K562 (cell line): ENCODE measurements around the gene ELAC1. TPM values are rescaled to one million over a fixed set of nuclear protein-coding genes. Genes with fewer than 3 reads are reported as not detected.
A peak's percentile ranks its signal among the peaks of the same experiment; 100 is the strongest.

Experiments used
- ELF4 ChIP-seq: fragments of 450-650 bp; formaldehyde crosslinking; IDR thresholded peaks from 2 replicates; pipeline ENCODE4 v1.4.0; 2022; ENCODE audit warnings: missing genetic modification characterization
- FOXJ3 ChIP-seq: sonication (generic); formaldehyde crosslinking; IDR thresholded peaks from 2 replicates; pipeline ENCODE4 v1.4.0; 2020; ENCODE audit warnings: mild to moderate bottlenecking, missing genetic modification reagents
- GTF2E2 ChIP-seq: fragments of 200-800 bp; sonication (Bioruptor generic); IDR thresholded peaks from 2 replicates; pipeline ENCODE4 v1.6.1; 2016; ENCODE audit warnings: missing genetic modification characterization, missing compliant biosample characterization
- NCOA1 ChIP-seq: fragments of 450-650 bp; IDR thresholded peaks from 2 replicates; pipeline ENCODE4 v1.6.1; 2016; ENCODE audit warnings: low read depth
- OTX1 ChIP-seq: fragments of 450-650 bp; formaldehyde crosslinking; IDR thresholded peaks from 2 replicates; pipeline ENCODE4 v1.4.0; 2022; ENCODE audit warnings: mild to moderate bottlenecking
- PHF20 ChIP-seq: fragments of 450-650 bp; IDR thresholded peaks from 2 replicates; pipeline ENCODE4 v1.6.1; 2018; ENCODE audit not compliant: partially characterized antibody
- RBBP5 ChIP-seq: fragments of 200-600 bp; sonication (generic); IDR thresholded peaks from 2 replicates; pipeline ENCODE4 v1.6.1; 2012; ENCODE audit warnings: borderline replicate concordance, mild to moderate bottlenecking, low read length, control low read depth, inconsistent platforms; ENCODE audit not compliant: insufficient read depth, poor library complexity, severe bottlenecking
- SP2 ChIP-seq: IDR thresholded peaks from 2 replicates; pipeline ENCODE4 v1.6.1; 2011; ENCODE audit warnings: mild to moderate bottlenecking, low read depth, low read length, moderate library complexity; ENCODE audit not compliant: poor library complexity, severe bottlenecking; ENCODE audit errors: extremely low read depth
- ZNF668 ChIP-seq: fragments of 250-450 bp; sonication (Bioruptor Pico); IDR thresholded peaks from 2 replicates; pipeline ENCODE4 v1.8.0; 2022; ENCODE audit warnings: mild to moderate bottlenecking, inconsistent platforms
- ZNF76 ChIP-seq: fragments of 250-450 bp; sonication (Bioruptor Pico); IDR thresholded peaks from 2 replicates; pipeline ENCODE4 v1.4.0; 2020; ENCODE audit warnings: mild to moderate bottlenecking, moderate library complexity, borderline replicate concordance
- polyA plus RNA-seq, 8 experiments: library from polyadenylated mRNA; depleted of rRNA in 4 of 8; stranded (reverse) in 5 of 8; unstranded in 3 of 8; fragments of >200 nt; fragmentation: Nextera tagmentation in 2 of 8; fragmentation: Illumina TruSeq in 1 of 8; extraction: Ambion mirVana in 2 of 8; extraction: Trizol in 1 of 8; gene quantifications; 2 replicates each; pipeline versions ENCODE4 v1.2.1 to v1.2.3, GENCODE V29; 2011 to 2014; ENCODE audit warnings: inconsistent platforms in 1 of 8, missing spikeins in 1 of 8
- total RNA-seq, 7 experiments: library from RNA; depleted of rRNA in 6 of 7; stranded (reverse); fragments of >200 nt in 6 of 7; fragmentation: Illumina TruSeq in 2 of 7; extraction: Trizol in 2 of 7; gene quantifications; 2 replicates each; pipeline versions ENCODE4 v1.2.1 to v1.2.3, GENCODE V29; 2011 to 2021; ENCODE audit warnings: low replicate concordance in 1 of 7
- TF ChIP-seq, protein P1 (sequence below), 2 experiments: fragments of 450-650 bp in 1 of 2; sonication (generic) in 1 of 2; formaldehyde crosslinking in 1 of 2; IDR thresholded peaks; 2 replicates each; pipeline versions ENCODE4 v1.7.1 to v1.9.0; 2016 to 2022; ENCODE audit warnings: inconsistent platforms in 1 of 2, mild to moderate bottlenecking in 1 of 2, missing genetic modification reagents in 1 of 2
- TF ChIP-seq, protein P2 (sequence below): sonication (generic); formaldehyde crosslinking; IDR thresholded peaks from 2 replicates; pipeline ENCODE4 v1.8.1; 2023; ENCODE audit warnings: mild to moderate bottlenecking, missing genetic modification reagents, moderate library complexity
- TF ChIP-seq, protein P3 (sequence below): fragments of 250-450 bp; sonication (Bioruptor Pico); IDR thresholded peaks from 2 replicates; pipeline ENCODE4 v1.4.0; 2020; ENCODE audit warnings: mild to moderate bottlenecking

The ELAC1 gene
- total and polyA plus RNA-seq, 9 of the 15 experiments (the other 6 are each of a cell fraction or from before 2014, with no cell fraction given), result 3.7 to 7.7 (median 4.9) TPM

DNA sequence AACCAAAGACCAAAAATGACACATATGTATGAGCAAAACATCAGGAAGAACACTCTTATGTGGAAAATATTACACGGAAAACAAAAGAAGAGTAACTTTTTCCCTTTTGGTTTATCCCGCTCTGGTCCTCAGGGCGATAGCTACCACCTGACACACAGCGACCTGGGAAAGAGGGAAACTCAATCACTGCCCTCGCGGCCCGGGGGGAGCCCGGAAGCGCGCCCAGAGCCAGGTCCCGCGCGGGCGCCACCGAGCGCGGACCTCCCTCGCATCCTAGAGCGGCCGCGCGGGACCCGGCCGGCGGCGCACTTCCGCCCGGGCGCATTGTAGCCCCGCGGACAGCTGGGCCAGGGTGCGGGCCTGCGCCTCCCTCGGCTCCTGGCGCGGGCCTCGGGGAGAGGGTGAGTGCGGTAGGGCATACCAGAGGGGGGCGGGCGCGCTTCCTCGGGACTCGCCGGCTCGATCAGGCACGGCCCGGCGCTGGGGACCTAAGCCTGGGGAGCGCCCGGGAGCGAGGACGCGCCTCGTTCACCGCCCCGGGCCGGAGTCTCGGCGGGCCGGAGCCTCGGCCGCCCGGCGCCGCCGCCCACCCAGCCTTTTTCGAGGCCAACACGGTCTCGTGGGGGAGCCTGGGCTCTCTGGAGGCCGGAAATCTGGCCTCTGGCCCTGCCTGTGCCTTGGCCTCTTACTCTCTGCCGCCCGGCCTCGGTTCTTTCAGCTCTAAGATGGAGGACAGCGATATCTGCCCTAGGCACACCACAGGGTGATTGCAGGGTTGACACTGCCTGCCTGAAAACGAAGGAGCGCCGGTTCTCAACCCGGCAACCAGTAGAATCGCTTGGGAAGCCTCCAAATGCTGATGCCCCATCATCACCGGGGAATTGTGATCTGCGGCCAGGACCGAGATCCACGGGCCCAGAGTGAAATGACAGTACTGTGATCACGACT, at the start of gene ELAC1 (continued):
- TF ChIP-seq, protein P1, sequence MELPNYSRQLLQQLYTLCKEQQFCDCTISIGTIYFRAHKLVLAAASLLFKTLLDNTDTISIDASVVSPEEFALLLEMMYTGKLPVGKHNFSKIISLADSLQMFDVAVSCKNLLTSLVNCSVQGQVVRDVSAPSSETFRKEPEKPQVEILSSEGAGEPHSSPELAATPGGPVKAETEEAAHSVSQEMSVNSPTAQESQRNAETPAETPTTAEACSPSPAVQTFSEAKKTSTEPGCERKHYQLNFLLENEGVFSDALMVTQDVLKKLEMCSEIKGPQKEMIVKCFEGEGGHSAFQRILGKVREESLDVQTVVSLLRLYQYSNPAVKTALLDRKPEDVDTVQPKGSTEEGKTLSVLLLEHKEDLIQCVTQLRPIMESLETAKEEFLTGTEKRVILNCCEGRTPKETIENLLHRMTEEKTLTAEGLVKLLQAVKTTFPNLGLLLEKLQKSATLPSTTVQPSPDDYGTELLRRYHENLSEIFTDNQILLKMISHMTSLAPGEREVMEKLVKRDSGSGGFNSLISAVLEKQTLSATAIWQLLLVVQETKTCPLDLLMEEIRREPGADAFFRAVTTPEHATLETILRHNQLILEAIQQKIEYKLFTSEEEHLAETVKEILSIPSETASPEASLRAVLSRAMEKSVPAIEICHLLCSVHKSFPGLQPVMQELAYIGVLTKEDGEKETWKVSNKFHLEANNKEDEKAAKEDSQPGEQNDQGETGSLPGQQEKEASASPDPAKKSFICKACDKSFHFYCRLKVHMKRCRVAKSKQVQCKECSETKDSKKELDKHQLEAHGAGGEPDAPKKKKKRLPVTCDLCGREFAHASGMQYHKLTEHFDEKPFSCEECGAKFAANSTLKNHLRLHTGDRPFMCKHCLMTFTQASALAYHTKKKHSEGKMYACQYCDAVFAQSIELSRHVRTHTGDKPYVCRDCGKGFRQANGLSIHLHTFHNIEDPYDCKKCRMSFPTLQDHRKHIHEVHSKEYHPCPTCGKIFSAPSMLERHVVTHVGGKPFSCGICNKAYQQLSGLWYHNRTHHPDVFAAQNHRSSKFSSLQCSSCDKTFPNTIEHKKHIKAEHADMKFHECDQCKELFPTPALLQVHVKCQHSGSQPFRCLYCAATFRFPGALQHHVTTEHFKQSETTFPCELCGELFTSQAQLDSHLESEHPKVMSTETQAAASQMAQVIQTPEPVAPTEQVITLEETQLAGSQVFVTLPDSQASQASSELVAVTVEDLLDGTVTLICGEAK (IDR thresholded peaks at IDR 0.05), result peak; percentile 75
- TF ChIP-seq, protein P1 (CRISPR knock-in tag; IDR thresholded peaks at IDR 0.05), result no peak
- TF ChIP-seq ZNF76 (CRISPR knock-in tag) (0 out of 2 replicates have a peak, but pooled peaks have one; percentile 38), FOXJ3 (CRISPR knock-in tag) (no peak), GTF2E2 (peak; percentile 76; the same call in 1 of the 2 replicates), ELF4 (CRISPR knock-in tag) (no peak), PHF20 (peak; percentile 63), ZNF668 (CRISPR knock-in tag) (no peak), OTX1 (no peak), RBBP5 (peak; percentile 75), SP2 (peak; percentile 93), NCOA1 (no peak)
- TF ChIP-seq, protein P2, sequence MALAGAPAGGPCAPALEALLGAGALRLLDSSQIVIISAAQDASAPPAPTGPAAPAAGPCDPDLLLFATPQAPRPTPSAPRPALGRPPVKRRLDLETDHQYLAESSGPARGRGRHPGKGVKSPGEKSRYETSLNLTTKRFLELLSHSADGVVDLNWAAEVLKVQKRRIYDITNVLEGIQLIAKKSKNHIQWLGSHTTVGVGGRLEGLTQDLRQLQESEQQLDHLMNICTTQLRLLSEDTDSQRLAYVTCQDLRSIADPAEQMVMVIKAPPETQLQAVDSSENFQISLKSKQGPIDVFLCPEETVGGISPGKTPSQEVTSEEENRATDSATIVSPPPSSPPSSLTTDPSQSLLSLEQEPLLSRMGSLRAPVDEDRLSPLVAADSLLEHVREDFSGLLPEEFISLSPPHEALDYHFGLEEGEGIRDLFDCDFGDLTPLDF, result no peak
- TF ChIP-seq, protein P3, sequence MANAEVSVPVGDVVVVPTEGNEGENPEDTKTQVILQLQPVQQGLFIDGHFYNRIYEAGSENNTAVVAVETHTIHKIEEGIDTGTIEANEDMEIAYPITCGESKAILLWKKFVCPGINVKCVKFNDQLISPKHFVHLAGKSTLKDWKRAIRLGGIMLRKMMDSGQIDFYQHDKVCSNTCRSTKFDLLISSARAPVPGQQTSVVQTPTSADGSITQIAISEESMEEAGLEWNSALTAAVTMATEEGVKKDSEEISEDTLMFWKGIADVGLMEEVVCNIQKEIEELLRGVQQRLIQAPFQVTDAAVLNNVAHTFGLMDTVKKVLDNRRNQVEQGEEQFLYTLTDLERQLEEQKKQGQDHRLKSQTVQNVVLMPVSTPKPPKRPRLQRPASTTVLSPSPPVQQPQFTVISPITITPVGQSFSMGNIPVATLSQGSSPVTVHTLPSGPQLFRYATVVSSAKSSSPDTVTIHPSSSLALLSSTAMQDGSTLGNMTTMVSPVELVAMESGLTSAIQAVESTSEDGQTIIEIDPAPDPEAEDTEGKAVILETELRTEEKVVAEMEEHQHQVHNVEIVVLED, result peak; percentile 24; the same call in 1 of the 2 replicates
